ENCODE measurements around the gene ALDH1L2.

Gene ALDH1L2

DNA sequence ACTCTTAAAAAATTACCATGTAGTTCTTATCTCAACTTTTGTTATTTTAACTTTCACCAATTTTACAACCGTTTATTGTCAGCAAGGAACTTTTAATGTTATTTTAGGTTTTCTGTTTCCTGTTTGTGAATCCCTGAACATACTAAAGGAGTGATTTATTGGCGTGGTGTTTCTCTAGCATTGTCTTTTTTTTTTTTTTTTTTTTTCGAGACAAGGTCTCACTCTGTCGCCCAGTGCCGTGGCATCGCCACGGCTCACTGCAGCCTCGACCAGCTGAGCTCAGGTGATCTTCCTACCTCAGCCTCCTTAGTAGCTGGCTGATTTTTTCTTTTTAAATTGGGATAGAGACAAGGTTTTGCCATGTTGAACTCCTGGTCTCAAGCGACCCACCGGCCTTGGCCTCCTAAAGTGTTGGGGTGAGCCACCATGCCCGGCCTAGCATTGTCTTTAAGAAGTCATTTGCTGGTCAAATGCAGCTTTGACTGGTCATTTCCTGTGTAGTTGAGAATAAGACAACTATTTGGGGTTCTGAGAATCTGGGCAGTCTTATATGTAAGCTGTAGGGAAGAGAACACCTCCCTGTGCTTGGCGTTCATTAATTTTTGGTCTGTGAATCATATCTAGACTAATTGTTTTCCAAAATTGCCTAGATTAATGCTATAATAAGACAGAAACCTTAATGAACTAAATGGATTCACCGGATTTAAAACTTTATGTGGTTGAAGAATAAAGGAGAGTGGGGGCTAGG, 25.4 kb upstream of the ALDH1L2 start:
- TF ChIP-seq NFIC (IDR thresholded peaks at IDR 0.05) (no peak), RAD21 (IDR thresholded peaks at IDR 0.05; ENCODE audit: low read depth) (no peak), TAF1 (IDR thresholded peaks at IDR 0.05; ENCODE audit: low read depth) (no peak), CEBPB (IDR thresholded peaks at IDR 0.05) (no peak), FOXM1 (IDR thresholded peaks at IDR 0.05; ENCODE audit: borderline replicate concordance, low read depth) (no peak), YY1 (IDR thresholded peaks at IDR 0.05; ENCODE audit: low read depth) (no peak), REST (IDR thresholded peaks at IDR 0.05; ENCODE audit: low read depth) (no peak), CREB1 (IDR thresholded peaks at IDR 0.05; ENCODE audit: low read depth) (no peak), MAX (IDR thresholded peaks at IDR 0.05) (no peak), EP300 (IDR thresholded peaks at IDR 0.05; ENCODE audit: borderline replicate concordance) (no peak), USF1 (IDR thresholded peaks at IDR 0.05) (no peak), TEAD4 (IDR thresholded peaks at IDR 0.05) (no peak)

DNA sequence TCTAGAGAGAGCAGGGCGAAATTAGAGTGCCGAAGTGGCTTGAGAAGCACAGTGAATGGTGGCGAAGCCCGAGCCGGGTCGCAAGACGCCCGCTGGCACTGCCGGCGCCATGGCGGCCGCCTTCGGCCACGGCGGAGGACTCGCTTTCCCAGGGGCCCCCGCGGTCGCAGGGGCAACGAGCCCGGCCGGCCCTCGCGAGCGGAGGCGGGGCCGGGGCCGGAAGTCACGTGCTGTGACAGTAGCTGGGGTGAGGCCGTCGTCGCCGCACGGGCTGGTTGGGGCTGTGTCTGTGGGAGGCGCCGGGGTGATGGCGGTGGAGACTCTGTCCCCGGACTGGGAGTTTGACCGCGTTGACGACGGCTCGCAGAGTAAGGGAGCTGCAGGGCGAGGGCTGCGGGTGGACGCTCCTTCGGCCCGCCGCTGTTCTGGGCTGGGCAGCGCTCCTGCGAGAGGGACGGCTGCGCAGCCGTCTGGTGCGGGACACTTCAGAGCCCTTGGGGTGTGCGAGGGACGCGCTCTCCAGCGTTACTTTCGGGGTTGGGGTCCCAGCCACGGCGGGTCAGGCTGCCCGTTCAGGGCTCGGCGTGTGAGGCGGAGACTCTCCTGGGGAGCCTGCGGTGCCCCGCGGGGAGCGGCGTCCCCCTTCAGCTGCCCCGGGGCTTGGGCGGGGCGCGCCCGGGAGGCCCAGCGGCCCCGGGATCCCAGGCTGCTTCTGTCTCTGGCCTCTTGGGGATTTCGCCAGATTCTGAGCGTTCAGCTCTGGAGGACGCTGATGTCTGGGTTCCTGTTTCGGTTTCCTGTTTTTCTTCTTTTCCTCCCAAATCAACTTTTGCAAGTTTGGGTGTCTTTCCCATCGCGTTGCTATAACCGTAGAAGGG, 23.5 kb upstream of the ALDH1L2 start, which contains the start of gene WASHC4:
WASHC4 (plus strand) TSS at position 238 of the 878 bp plus-strand sequence; CDS start at position 308, 70 bp downstream.
- peak; percentile 95 for TF ChIP-seq YY1 (IDR thresholded peaks at IDR 0.05; ENCODE audit: low read depth)
- no peak for TF ChIP-seq RAD21 (IDR thresholded peaks at IDR 0.05; ENCODE audit: low read depth)
- TF ChIP-seq TAF1 (IDR thresholded peaks at IDR 0.05; ENCODE audit: low read depth): peak; percentile 86
- TF ChIP-seq USF1 (IDR thresholded peaks at IDR 0.05): peak; percentile 98
- no peak for TF ChIP-seq EP300 (IDR thresholded peaks at IDR 0.05; ENCODE audit: borderline replicate concordance)
- TF ChIP-seq ZBTB7A (IDR thresholded peaks at IDR 0.05; ENCODE audit: low read depth): no peak; the same call in 1 of the 2 replicates
- TF ChIP-seq EGR1 (IDR thresholded peaks at IDR 0.05): peak; percentile 62
- peak; percentile 50; the same call in 1 of the 2 replicates for TF ChIP-seq TCF12 (IDR thresholded peaks at IDR 0.05; ENCODE audit: low read depth)
- TF ChIP-seq TEAD4 (IDR thresholded peaks at IDR 0.05): no peak
- TF ChIP-seq NFIC (IDR thresholded peaks at IDR 0.05): no peak
- TF ChIP-seq MAX (IDR thresholded peaks at IDR 0.05): peak; percentile 96
- TF ChIP-seq CREB1 (IDR thresholded peaks at IDR 0.05; ENCODE audit: low read depth): peak; percentile 36; the same call in 1 of the 2 replicates
- no peak for TF ChIP-seq FOXM1 (IDR thresholded peaks at IDR 0.05; ENCODE audit: borderline replicate concordance, low read depth)

DNA sequence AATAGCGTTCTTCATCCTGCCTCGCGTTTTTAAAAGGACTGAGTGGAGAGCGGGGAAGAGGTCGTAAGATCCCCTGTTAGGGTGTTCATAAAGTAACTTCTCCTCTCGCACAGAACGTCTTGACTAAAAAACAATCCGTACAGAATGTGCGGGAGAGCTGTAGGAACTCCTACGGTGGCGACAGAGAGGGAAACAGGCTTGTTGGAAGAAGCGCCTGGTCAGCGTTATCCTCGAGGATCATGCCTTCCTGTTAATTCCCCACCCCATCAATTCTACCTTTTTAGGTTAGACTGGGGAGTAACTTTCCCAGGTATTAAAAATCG, 22.9 kb upstream of the ALDH1L2 start:
- no peak for TF ChIP-seq TEAD4 (IDR thresholded peaks at IDR 0.05)
- no peak for TF ChIP-seq REST (IDR thresholded peaks at IDR 0.05; ENCODE audit: low read depth)
- TF ChIP-seq USF1 (IDR thresholded peaks at IDR 0.05): no peak
- TF ChIP-seq EP300 (IDR thresholded peaks at IDR 0.05; ENCODE audit: borderline replicate concordance): no peak

DNA sequence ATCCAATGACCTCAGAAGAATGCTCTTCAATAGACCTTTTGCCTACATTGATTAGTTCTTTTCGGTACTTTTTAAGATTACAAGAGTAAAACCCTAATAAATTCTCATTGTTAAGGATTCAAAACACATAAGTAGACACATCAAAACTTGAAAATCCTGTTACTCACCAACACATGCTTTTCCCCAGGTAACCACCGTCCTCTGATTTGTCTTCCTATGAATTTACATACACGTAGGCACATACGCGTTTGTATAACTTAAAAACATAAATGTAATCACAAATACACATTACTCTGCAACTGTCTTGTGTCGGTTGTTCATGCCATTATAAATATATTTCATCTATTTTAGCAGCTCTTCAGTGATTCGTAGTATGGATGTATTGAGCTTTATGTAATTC, 22.4 kb upstream of the ALDH1L2 start:
- TF ChIP-seq FOXM1 (IDR thresholded peaks at IDR 0.05; ENCODE audit: borderline replicate concordance, low read depth): no peak
- TF ChIP-seq RAD21 (IDR thresholded peaks at IDR 0.05; ENCODE audit: low read depth): no peak
- TF ChIP-seq USF1 (IDR thresholded peaks at IDR 0.05): no peak
- TF ChIP-seq REST (IDR thresholded peaks at IDR 0.05; ENCODE audit: low read depth): no peak
- no peak for TF ChIP-seq TAF1 (IDR thresholded peaks at IDR 0.05; ENCODE audit: low read depth)
- no peak for TF ChIP-seq CEBPB (IDR thresholded peaks at IDR 0.05)
- no peak for TF ChIP-seq MAX (IDR thresholded peaks at IDR 0.05)
- TF ChIP-seq TEAD4 (IDR thresholded peaks at IDR 0.05): no peak
- no peak for TF ChIP-seq EP300 (IDR thresholded peaks at IDR 0.05; ENCODE audit: borderline replicate concordance)
- TF ChIP-seq EGR1 (IDR thresholded peaks at IDR 0.05): no peak
